Colonic mucosa (tissue), 4 donors: ENCODE measurements around the gene SYT14. TPM values are rescaled to one million over a fixed set of nuclear protein-coding genes. Genes with fewer than 3 reads are reported as not detected.

ENCODE experiments used
- DNase-seq: peaks from one replicate; pipeline ENCODE4 v3.0.0-alpha.2; 2020
- H3K27ac ChIP-seq: fragments of 200-600 bp; one replicate; pipeline ENCODE4 v1.8.0; 2021
- H3K27me3 ChIP-seq: fragments of 200-600 bp; one replicate; pipeline ENCODE4 v1.8.0; 2021
- H3K36me3 ChIP-seq: fragments of 200-600 bp; one replicate; pipeline ENCODE4 v1.8.0; 2021
- H3K4me1 ChIP-seq: fragments of 200-600 bp; one replicate; pipeline ENCODE4 v1.8.0; 2021; ENCODE audit warnings: mild to moderate bottlenecking
- H3K4me3 ChIP-seq: fragments of 200-600 bp; one replicate; pipeline ENCODE4 v1.8.0; 2021
- H3K9ac ChIP-seq, 2 donors: one replicate each; pipeline ENCODE4 v1.7.0; 2013; ENCODE audit warnings: control low read depth in 2 of 2, low read depth in 2 of 2, low read length in 2 of 2
- H3K9me3 ChIP-seq: fragments of 200-600 bp; one replicate; pipeline ENCODE4 v1.8.0; 2021
- CTCF ChIP-seq: fragments of 200-600 bp; IDR thresholded peaks from one replicate; pipeline ENCODE4 v1.8.0; 2022; ENCODE audit warnings: antibody characterized with exemption, mild to moderate bottlenecking
- intact Hi-C: fragments of 100-400 bp; cut with DNase I; formaldehyde crosslinking; loops from one replicate; pipeline ENCODE4 v1.14.1; 2022
- total RNA-seq, 2 donors: library from RNA; stranded (reverse); fragmentation: NEBNext Ultra II Directional in 1 of 2; extraction: Animal tissue kit (Norgen Biotek cat#: 25700) in 1 of 2; gene quantifications; one replicate each; pipeline ENCODE4 v1.2.1, GENCODE V29; 2021
- donor health status: healthy.
- donor health status: DM: no; HTN: no; CAD: no.
- donor health status: DM: no; HTN: no; CAD: no.

The SYT14 gene
- total RNA-seq, 2 donors from 2014 or later = 0.03 to 0.07 TPM

DNA sequence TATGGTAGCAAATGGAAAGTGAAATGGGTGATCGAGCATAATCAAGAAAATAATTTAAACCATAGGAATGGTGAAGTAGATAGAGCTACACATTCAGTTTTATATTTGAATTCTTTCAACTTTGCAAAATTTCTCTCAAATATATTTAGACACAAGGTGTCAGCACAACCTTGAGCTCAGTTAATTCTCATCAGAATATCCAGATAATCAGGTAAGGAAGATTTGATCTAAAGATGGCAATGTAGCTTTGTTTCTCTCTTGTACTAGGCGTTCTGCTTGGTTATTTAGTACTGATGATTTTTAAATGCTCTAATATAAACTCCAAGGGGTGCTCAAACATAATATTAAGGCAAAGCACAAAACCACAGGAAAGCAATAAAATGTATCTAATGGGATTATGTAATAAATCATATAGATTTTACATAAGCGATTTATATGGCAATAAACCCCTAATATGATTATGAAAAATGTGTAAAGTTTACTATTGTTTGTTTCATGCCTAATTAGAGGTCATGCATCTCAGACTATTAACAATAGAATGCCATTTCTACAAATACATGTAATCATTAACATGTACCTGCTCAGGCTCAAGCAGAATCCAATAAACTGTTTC lies 262.2 kb downstream of the SYT14 start:
- H3K9me3 ChIP-seq = no peaks in the 10 kb centered on the region
- H3K27ac ChIP-seq = no peak overlapping the region
- no peak overlapping the region for H3K9ac ChIP-seq
- H3K4me1 ChIP-seq = no peaks in the 10 kb centered on the region
- no peaks in the 10 kb centered on the region for H3K36me3 ChIP-seq
- H3K27me3 ChIP-seq = no peaks in the 10 kb centered on the region
- no peak for TF ChIP-seq CTCF
- no peak overlapping the region for H3K4me3 ChIP-seq
- intact Hi-C loops = loop anchor here (5.0 kb wide), 1 partner anchor 112 kb away; no protein-coding TSS in a partner anchor
- DNase-seq = no peak

DNA sequence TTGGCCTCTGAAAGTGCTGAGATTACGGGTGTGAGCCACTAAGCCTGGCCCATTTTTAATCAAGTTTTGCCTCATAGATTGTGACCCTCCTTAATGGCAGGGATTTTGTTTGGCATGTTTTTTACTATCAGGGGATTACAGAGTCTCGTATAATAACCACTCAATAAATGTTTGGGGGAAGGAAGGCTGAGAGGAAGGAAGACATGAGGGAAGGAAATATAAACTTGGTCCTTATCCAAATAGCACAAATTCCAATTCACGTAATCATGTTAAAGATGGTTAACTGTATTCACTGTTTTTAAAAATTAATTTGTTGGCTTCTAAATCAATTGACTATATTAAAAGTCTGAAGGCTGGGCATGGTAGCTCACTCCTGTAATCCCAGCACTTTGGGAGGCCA lies 263.7 kb downstream of the SYT14 start:
- Histone ChIP-seq H3K27ac (no peak overlapping the region), H3K9me3 (no peaks in the 10 kb centered on the region), H3K4me1 (no peaks in the 10 kb centered on the region), H3K27me3 (no peaks in the 10 kb centered on the region), H3K9ac (no peak overlapping the region), H3K4me3 (no peak overlapping the region), H3K36me3 (no peaks in the 10 kb centered on the region)
- TF ChIP-seq CTCF = no peak
- intact Hi-C loops = loop anchor here (5.0 kb wide), 1 partner anchor 111 kb away; no protein-coding TSS in a partner anchor
- DNase-seq = no peak

DNA sequence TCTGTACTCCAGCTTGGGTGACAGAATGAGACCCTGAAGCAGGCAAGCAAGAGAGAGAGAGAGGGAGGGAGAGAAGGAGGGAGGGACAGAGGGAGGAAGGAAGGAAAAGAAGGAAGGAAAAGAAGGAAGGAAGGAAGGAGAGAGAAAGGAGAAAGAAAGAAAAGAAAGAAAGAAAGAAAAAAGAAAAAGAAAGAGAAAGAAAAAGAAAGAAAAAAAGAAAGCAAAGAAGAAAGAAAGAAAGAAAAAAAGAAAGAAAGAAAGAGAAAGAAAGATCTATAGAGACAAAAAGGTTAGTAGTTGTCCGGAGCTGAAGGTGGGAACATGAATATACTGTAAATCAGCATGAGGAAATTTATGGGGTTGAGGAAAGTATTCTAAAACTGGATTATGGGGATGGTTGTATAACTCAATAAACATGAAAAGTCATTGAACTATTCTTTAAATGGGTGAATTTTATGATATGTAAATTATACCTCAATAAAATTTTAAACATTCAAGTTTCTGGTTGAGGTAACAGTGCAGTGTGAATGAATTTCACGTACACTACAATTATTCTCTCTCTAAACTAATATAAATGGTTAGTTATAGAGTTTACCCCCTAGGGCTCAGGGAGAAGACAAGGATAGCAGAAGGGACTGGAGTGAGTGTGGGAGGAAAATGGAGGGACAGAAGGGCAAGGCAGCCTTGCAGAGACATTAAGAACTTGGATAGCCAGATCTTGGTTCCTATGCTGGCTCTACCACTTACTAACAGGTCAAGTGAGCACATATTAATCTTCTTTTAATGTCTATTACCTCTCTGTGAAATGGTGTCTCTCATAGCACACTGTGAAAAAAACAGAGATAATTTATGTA lies 269.8 kb downstream of the SYT14 start:
- Histone ChIP-seq H3K36me3 (no peaks in the 10 kb centered on the region), H3K27ac (no peak overlapping the region), H3K4me3 (no peak overlapping the region), H3K9ac (no peak overlapping the region), H3K9me3 (no peaks in the 10 kb centered on the region), H3K27me3 (no peaks in the 10 kb centered on the region), H3K4me1 (no peaks in the 10 kb centered on the region)
- intact Hi-C loops = no loop called here
- TF ChIP-seq CTCF = no peak
- DNase-seq = no peak

DNA sequence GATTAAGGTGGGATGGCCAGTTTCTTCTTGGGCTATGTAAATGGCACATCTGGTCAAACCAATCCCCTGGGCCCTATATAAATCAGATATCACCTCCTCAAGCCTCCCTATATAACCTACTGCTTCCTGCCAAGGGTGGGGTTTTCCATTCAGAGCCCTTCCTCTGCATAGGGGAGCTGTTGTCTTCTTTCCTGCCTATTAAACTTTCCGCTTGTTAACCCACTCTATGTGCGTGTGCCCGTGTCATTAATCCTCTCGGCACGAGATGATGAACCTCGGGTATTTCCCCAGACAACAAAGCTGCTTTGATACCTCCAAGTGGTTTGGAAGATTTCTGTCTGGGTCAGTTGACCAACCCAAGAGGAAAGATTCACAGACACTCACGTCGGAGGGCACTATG lies 275.3 kb downstream of the SYT14 start:
- TF ChIP-seq CTCF = no peak
- intact Hi-C loops = no loop called here

GRCh38 chr1:210214573-210215409 lies 276.8 kb downstream of the SYT14 start:
- Histone ChIP-seq H3K9ac (no peak overlapping the region), H3K4me3 (no peak overlapping the region), H3K9me3 (no peaks in the 10 kb centered on the region), H3K27me3 (no peaks in the 10 kb centered on the region), H3K27ac (peak overlapping the region; percentile 9), H3K36me3 (no peaks in the 10 kb centered on the region), H3K4me1 (no peaks in the 10 kb centered on the region)
- no peak for TF ChIP-seq CTCF
- no peak for DNase-seq
- intact Hi-C loops = no loop called here

More for the DNA sequence above, 275.3 kb downstream of the SYT14 start:
- H3K4me3 ChIP-seq = no peak overlapping the region
- H3K36me3 ChIP-seq = no peaks in the 10 kb centered on the region
- no peak overlapping the region for H3K27ac ChIP-seq
- no peaks in the 10 kb centered on the region for H3K4me1 ChIP-seq
- DNase-seq = no peak
- no peak overlapping the region for H3K9ac ChIP-seq
- no peaks in the 10 kb centered on the region for H3K27me3 ChIP-seq
- no peaks in the 10 kb centered on the region for H3K9me3 ChIP-seq
